Stimulated activated CD8-positive, alpha-beta memory T cell treated with anti-CD3 and anti-CD28 coated beads, Interleukin-7, amount 100 ng/mL, for 24 hours (primary cell): Measurements from ENCODE around the gene ARAF.
A peak's percentile ranks its signal among the peaks of the same experiment; 100 is the strongest.
"Not testable (repeated sequence)": the region's sequence is repeated elsewhere in the genome, so short reads cannot be mapped to it uniquely, and the experiment has no call there.

Source experiments
- DNase-seq: peaks from one replicate; pipeline ENCODE4 v3.0.0-alpha.2; 2020; ENCODE audit warnings: low read depth

Gene ARAF

GRCh38 chrX:47586043-47586787, 25.2 kb downstream of the ARAF start:
- no peak for DNase-seq

GRCh38 chrX:47587091-47587891, 26.3 kb downstream of the ARAF start:
- no peak for DNase-seq

- DNase-seq = no peak
Measured at GRCh38 chrX:47587906-47588735, 27.1 kb downstream of the ARAF start.

GRCh38 chrX:47590984-47591383, 30.0 kb downstream of the ARAF start:
- DNase-seq = no peak

GRCh38 chrX:47593522-47593921, 32.5 kb downstream of the ARAF start:
- no peak for DNase-seq

GRCh38 chrX:47595716-47596251, 34.8 kb downstream of the ARAF start:
- DNase-seq = no peak

GRCh38 chrX:47596256-47596655, 35.3 kb downstream of the ARAF start:
- no peak for DNase-seq

- DNase-seq = no peak
Measured at GRCh38 chrX:47597222-47597621, 36.2 kb downstream of the ARAF start.

- DNase-seq = not testable (repeated sequence)
Measured at GRCh38 chrX:47603125-47603524, 42.1 kb downstream of the ARAF start.

- DNase-seq = no peak
Measured at GRCh38 chrX:47605024-47605423, 44.0 kb downstream of the ARAF start.

GRCh38 chrX:47607091-47607490, 46.1 kb downstream of the ARAF start:
- DNase-seq = no peak

- no peak for DNase-seq
Measured at GRCh38 chrX:47608130-47608810, 47.3 kb downstream of the ARAF start.

GRCh38 chrX:47610511-47610910, 49.5 kb downstream of the ARAF start:
- DNase-seq = no peak

- DNase-seq = no peak
Measured at GRCh38 chrX:47611489-47611888, 50.5 kb downstream of the ARAF start.

GRCh38 chrX:47611926-47612325, 50.9 kb downstream of the ARAF start:
- no peak for DNase-seq

GRCh38 chrX:47612418-47612817, 51.4 kb downstream of the ARAF start:
- no peak for DNase-seq

- no peak for DNase-seq
Measured at GRCh38 chrX:47613082-47613481, 52.1 kb downstream of the ARAF start.

GRCh38 chrX:47614618-47615017, 53.6 kb downstream of the ARAF start:
- no peak for DNase-seq

- DNase-seq = no peak
Measured at GRCh38 chrX:47618923-47619485, 58.0 kb downstream of the ARAF start.

GRCh38 chrX:47619486-47620302, 58.7 kb downstream of the ARAF start, which contains the start of gene SYN1:
TSS of gene SYN1 (minus strand) at chrX:47619857. CDS start at chrX:47619728, 129 bp downstream.
- peak; percentile 51 for DNase-seq
